Endothelial cell (in vitro differentiated cells): ENCODE data around the gene LDAH. TPM values are rescaled to one million over a fixed set of nuclear protein-coding genes. Genes with fewer than 3 reads are reported as not detected.

Experiments
- DNase-seq: peaks from one replicate; pipeline ENCODE4 v3.0.0; 2021; ENCODE audit warnings: low spot score
- H3K27ac Mint-ChIP-seq: one replicate; pipeline ENCODE4 v1.8.0; 2021; ENCODE audit warnings: mixed read lengths, inconsistent platforms; ENCODE audit not compliant: unreplicated experiment
- H3K27me3 Mint-ChIP-seq: one replicate; pipeline ENCODE4 v1.8.0; 2021; ENCODE audit warnings: mild to moderate bottlenecking, moderate library complexity, mixed read lengths, inconsistent platforms; ENCODE audit not compliant: unreplicated experiment
- H3K36me3 Mint-ChIP-seq: one replicate; pipeline ENCODE4 v1.8.0; 2021; ENCODE audit warnings: mild to moderate bottlenecking, low read depth, mixed read lengths, inconsistent platforms; ENCODE audit not compliant: unreplicated experiment
- H3K4me1 Mint-ChIP-seq: one replicate; pipeline ENCODE4 v1.8.0; 2021; ENCODE audit warnings: mild to moderate bottlenecking, mixed read lengths, inconsistent platforms; ENCODE audit not compliant: unreplicated experiment
- H3K4me3 Mint-ChIP-seq: one replicate; pipeline ENCODE4 v1.8.0; 2021; ENCODE audit warnings: mild to moderate bottlenecking, mixed read lengths, inconsistent platforms; ENCODE audit not compliant: unreplicated experiment
- H3K9me3 Mint-ChIP-seq: one replicate; pipeline ENCODE4 v1.8.0; 2021; ENCODE audit warnings: mixed read lengths, inconsistent platforms; ENCODE audit not compliant: unreplicated experiment
- total RNA-seq: library from RNA; stranded (reverse); fragmentation: NEBNext Ultra II Directional; extraction: Animal tissue kit (Norgen Biotek cat#: 25700); gene quantifications from one replicate; pipeline ENCODE4 v1.2.1, GENCODE V29; 2021; ENCODE audit not compliant: unreplicated experiment
- TF ChIP-seq, protein P1 (sequence below): fragments of 200-600 bp; sonication (generic); IDR thresholded peaks from one replicate; pipeline ENCODE4 v1.5.0; 2021; ENCODE audit warnings: antibody characterized with exemption; ENCODE audit not compliant: unreplicated experiment

LDAH gene
- total RNA-seq, 1 donor from 2014 or later: 21.9 TPM

GRCh38 chr2:20852139-20852538 is 29.2 kb upstream of the LDAH start:
- H3K4me3 Mint-ChIP-seq: no peak overlapping the region
- no peak overlapping the region for H3K27ac Mint-ChIP-seq
- no peaks in the 10 kb centered on the region for H3K4me1 Mint-ChIP-seq
- no peaks in the 10 kb centered on the region for H3K9me3 Mint-ChIP-seq
- no peak for DNase-seq
- no peaks in the 10 kb centered on the region for H3K36me3 Mint-ChIP-seq
- H3K27me3 Mint-ChIP-seq: no peaks in the 10 kb centered on the region
- TF ChIP-seq, protein P1, sequence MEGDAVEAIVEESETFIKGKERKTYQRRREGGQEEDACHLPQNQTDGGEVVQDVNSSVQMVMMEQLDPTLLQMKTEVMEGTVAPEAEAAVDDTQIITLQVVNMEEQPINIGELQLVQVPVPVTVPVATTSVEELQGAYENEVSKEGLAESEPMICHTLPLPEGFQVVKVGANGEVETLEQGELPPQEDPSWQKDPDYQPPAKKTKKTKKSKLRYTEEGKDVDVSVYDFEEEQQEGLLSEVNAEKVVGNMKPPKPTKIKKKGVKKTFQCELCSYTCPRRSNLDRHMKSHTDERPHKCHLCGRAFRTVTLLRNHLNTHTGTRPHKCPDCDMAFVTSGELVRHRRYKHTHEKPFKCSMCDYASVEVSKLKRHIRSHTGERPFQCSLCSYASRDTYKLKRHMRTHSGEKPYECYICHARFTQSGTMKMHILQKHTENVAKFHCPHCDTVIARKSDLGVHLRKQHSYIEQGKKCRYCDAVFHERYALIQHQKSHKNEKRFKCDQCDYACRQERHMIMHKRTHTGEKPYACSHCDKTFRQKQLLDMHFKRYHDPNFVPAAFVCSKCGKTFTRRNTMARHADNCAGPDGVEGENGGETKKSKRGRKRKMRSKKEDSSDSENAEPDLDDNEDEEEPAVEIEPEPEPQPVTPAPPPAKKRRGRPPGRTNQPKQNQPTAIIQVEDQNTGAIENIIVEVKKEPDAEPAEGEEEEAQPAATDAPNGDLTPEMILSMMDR: no peak

DNA sequence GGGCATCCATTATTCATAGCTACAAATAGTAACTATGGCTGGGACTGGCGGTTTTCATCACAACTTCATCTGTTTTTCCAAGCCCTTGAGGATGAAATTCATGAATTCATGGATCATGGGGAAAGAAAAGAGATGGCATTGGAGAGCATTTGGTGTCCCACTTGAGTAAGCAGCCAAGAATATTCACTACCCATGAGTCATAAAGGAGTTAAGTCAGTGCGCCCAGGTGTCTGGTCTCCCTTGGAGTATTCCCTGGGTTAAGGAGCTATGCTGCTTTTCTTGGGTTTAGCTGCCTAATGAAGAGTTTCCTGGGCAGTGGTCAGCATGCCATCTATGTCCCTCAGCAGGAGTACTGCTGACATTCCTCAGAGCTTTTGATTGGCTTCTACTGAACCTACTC is 21.3 kb upstream of the LDAH start:
- Mint-ChIP-seq H3K27me3 (no peaks in the 10 kb centered on the region), H3K36me3 (no peaks in the 10 kb centered on the region), H3K9me3 (no peaks in the 10 kb centered on the region), H3K4me3 (no peak overlapping the region), H3K4me1 (no peaks in the 10 kb centered on the region), H3K27ac (no peak overlapping the region)
- TF ChIP-seq, protein P1: no peak
- DNase-seq: no peak

DNA sequence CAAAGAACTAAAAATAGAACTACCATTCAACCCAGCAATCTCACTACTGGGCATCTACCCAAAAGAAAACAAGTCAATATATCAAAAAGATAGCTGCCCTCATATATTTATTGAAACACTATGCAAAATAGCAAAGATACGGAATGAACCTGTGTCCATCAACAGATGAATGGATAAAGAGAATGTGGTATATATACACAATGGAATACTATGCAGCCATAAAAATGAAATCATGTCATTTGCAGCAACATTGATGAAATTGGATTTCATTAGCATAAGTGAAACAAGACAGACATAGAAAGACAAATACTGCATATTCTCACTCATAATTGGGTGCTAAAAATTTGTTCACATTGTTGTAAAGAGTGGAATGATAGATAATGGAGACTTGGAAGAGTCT is 16.2 kb upstream of the LDAH start:
- no peak for DNase-seq
- TF ChIP-seq, protein P1: no peak
- H3K4me3 Mint-ChIP-seq: no peak overlapping the region

DNA sequence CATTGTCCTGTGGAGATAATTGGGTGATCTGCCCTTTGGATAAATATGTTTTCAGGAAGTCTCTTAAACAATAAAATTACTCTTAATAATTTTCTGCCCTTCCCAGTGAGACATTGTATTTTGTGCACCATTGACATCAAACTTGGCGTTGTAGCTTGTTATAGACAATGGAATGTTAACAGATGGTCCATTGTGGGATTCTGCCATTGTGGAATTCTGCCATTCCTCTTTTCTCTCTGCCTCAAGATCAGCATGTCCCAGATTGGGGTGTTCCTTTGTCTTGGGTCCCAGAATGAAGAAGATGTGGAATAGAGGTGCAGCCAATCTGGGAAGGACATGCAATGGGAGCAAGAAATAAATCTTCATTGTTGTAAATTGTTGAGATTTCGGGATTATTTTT is 15.1 kb upstream of the LDAH start:
- H3K36me3 Mint-ChIP-seq: peaks cover 3% of the 10 kb centered on the region
- no peak overlapping the region for H3K4me3 Mint-ChIP-seq
- no peaks in the 10 kb centered on the region for H3K4me1 Mint-ChIP-seq
- peaks cover 3% of the 10 kb centered on the region for H3K27me3 Mint-ChIP-seq
- no peak for DNase-seq
- TF ChIP-seq, protein P1: no peak
- no peak overlapping the region for H3K27ac Mint-ChIP-seq
- no peaks in the 10 kb centered on the region for H3K9me3 Mint-ChIP-seq

More for the DNA sequence above, 16.2 kb upstream of the LDAH start:
- no peak overlapping the region for H3K27ac Mint-ChIP-seq
- peaks cover 3% of the 10 kb centered on the region for H3K36me3 Mint-ChIP-seq
- no peaks in the 10 kb centered on the region for H3K27me3 Mint-ChIP-seq
- no peaks in the 10 kb centered on the region for H3K9me3 Mint-ChIP-seq
- no peaks in the 10 kb centered on the region for H3K4me1 Mint-ChIP-seq

- Mint-ChIP-seq H3K4me3 (no peak overlapping the region), H3K27me3 (peaks cover 3% of the 10 kb centered on the region), H3K36me3 (peaks cover 3% of the 10 kb centered on the region), H3K27ac (no peak overlapping the region), H3K4me1 (no peaks in the 10 kb centered on the region), H3K9me3 (no peaks in the 10 kb centered on the region)
- TF ChIP-seq, protein P1: no peak
- no peak for DNase-seq
These were observed 13.6 kb upstream of the LDAH start for GRCh38 chr2:20836521-20836920.
